ENCODE data around the gene TNFRSF18. TPM values are rescaled to one million over a fixed set of nuclear protein-coding genes. Genes with fewer than 3 reads are reported as not detected.

The TNFRSF18 gene
- total RNA-seq, 2 experiments from 2014 or later: 375 to 387 TPM

DNA sequence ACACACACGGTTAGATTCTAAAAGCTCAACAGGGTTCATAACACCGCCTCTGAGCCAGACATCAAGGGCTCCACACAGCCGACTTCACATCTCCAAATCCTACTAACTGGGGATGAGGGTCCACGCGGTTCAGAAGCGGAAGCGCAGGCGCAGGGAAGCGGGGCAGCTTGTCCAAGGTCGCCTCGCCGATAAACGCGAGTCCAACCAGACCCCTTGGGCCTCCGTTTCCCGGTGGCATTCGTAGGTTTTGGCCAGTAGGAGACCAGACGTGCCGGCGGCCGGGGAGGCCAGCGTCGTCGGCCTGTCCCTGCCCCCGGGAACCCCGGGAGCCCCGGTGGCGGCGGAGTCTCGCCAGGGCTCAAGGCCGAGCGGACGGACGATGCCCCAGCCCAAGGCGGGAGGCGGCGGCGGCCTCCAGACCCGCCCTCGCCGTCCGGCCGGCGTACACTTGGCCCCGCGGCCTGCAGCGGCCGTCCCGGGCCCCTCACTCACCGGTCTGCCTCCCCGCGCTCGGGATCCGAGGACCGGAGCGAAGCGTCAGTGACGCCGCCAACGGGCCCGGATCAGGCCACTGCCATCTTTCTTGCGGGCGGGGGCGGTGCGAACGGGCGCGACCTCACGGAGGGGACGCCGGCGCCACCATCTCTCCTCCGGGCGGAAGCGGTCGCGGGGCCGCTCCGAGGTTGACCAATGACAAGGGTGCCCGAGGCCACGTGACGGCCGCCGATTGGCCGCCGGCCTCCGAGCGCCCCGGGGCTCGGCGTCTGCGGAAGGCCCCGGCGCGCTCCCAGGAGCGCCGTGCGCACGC is 25.2 kb upstream of the TNFRSF18 start, which contains the start of gene SDF4:
TSS of gene SDF4 (minus strand) at position 602 of the 808 bp plus-strand sequence. CDS start 3,229 bp downstream, outside the sequence.
- peak; percentile 98 for DNase-seq
- ChIA-PET POLR2A (interaction anchor here (0.6 to 2.8 kb wide), 11 partner anchors 10 to 117 kb away, joined by 3 to 35 read pairs (median 3); partner anchors contain the start of genes TNFRSF18, TNFRSF4 and UBE2J2), CTCF (interaction anchor here (0.6 to 2.3 kb wide), 8 partner anchors 17 to 207 kb away, joined by 3 to 34 read pairs (median 3); partner anchors contain the start of gene UBE2J2)
- Mint-ChIP-seq H3K4me1 (ENCODE audit: low read depth) (peaks cover 33% of the 10 kb centered on the region), H3K27ac (peak within 1 kb of the TSS; percentile 92), H3K27me3 (no peaks in the 10 kb centered on the region), H3K9me3 (peaks cover 2% of the 10 kb centered on the region), H3K4me3 (peak within 1 kb of the TSS; percentile 94), H3K36me3 (peaks cover 39% of the 10 kb centered on the region)
- intact Hi-C loops (cut with micrococcal nuclease): loop anchor here (1.0 to 2.0 kb wide), 4 partner anchors 15 to 115 kb away; partner anchors contain the start of genes C1orf159, PUSL1 and UBE2J2

DNA sequence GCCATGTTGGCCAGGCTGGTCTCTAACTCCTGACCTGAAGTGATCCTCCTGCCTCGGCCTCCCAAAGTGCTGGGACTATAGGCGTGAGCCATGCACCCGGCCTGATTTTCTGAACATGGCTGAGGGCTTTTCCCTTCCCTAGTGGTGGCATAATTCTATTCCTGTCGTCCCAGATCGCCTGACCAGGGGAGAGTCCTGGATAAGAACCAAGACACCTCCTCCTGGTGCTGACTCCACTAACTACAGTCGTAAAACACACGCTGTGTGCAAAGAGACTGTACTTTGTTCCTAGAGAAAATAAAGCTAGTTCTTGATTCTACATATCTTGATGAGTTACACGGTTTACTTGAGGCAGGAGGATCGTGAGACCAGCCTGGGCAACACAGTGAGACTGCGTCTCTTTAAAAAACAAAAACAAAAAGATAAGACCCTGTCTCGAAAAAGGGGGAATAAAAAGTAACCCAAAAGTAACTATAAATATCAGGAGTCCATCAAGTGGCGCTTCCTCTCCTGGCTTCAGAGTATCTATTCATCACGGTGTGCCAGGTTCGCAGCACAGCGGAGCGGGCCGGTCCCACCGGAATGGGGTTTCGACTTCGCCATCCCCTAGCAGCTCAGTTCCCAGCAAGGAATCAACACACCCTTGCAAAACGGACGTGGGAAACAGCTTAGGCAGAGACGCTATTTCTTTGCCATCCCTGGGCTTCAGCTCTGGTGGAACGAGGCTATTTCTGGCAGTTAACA is 24.4 kb upstream of the TNFRSF18 start:
- CTCF ChIA-PET: interaction anchor here (0.6 to 2.3 kb wide), 8 partner anchors 16 to 207 kb away, joined by 3 to 34 read pairs (median 3); partner anchors contain the start of gene UBE2J2
- DNase-seq: peak; percentile 30
- Mint-ChIP-seq H3K4me3 (peak overlapping the region; percentile 94), H3K36me3 (peaks cover 41% of the 10 kb centered on the region), H3K27me3 (no peaks in the 10 kb centered on the region), H3K4me1 (ENCODE audit: low read depth) (peaks cover 37% of the 10 kb centered on the region), H3K9me3 (peaks cover 2% of the 10 kb centered on the region), H3K27ac (peak overlapping the region; percentile 92)
- intact Hi-C loops (cut with micrococcal nuclease): loop anchor here (2.0 kb wide), 1 partner anchor 14 kb away; no protein-coding TSS in a partner anchor
- POLR2A ChIA-PET: interaction anchor here (0.7 to 2.8 kb wide), 11 partner anchors 9 to 109 kb away, joined by 3 to 35 read pairs (median 3); partner anchors contain the start of genes TNFRSF18, TNFRSF4 and UBE2J2

GRCh38 chr1:1229770-1230169 is 23.4 kb upstream of the TNFRSF18 start:
- ChIA-PET POLR2A (interaction anchor here (1.0 to 1.5 kb wide), 2 partner anchors 13 to 23 kb away, joined by 4 to 5 read pairs; no protein-coding TSS in a partner anchor), CTCF (interaction anchor here (1.8 kb wide), 1 partner anchor 108 kb away, joined by 7 read pairs; no protein-coding TSS in a partner anchor)
- intact Hi-C loops (cut with micrococcal nuclease): loop anchor here (2.0 kb wide), 1 partner anchor 13 kb away; no protein-coding TSS in a partner anchor
- Mint-ChIP-seq H3K27me3 (no peaks in the 10 kb centered on the region), H3K27ac (peak overlapping the region; percentile 77), H3K36me3 (peaks cover 46% of the 10 kb centered on the region), H3K4me3 (peak overlapping the region; percentile 94), H3K9me3 (peaks cover 2% of the 10 kb centered on the region), H3K4me1 (ENCODE audit: low read depth) (peaks cover 42% of the 10 kb centered on the region)
- DNase-seq: no peak

GRCh38 chr1:1228596-1229321 is 22.4 kb upstream of the TNFRSF18 start:
- Mint-ChIP-seq H3K27ac (no peak overlapping the region), H3K4me3 (no peak overlapping the region), H3K36me3 (peaks cover 42% of the 10 kb centered on the region), H3K9me3 (peaks cover 2% of the 10 kb centered on the region), H3K27me3 (no peaks in the 10 kb centered on the region), H3K4me1 (ENCODE audit: low read depth) (peaks cover 32% of the 10 kb centered on the region)
- DNase-seq: no peak
- POLR2A ChIA-PET: interaction anchor here (0.6 to 1.5 kb wide), 2 partner anchors 12 to 81 kb away, joined by 3 to 5 read pairs; no protein-coding TSS in a partner anchor
- intact Hi-C loops (cut with micrococcal nuclease): no loop called here
- CTCF ChIA-PET: interaction anchor here (1.8 kb wide), 1 partner anchor 107 kb away, joined by 7 read pairs; no protein-coding TSS in a partner anchor

DNA sequence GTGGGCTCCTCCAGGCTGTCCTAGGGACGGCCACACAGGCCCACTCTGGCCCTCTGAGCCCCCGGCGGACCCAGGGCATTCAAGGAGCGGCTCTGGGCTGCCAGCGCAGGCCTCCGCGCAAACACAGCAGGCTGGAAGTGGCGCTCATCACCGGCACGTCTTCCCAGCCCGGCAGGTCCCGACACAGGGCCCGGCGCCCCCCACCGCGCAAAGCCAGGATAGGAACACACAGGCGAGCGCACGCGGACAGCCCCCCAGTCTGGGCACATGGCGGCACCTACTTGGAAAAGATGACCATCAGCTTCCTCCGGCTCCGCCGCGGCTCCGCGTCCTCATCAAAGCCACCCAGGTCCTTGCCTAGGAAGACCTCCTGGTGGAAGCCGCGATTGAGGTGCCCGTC is 21.8 kb upstream of the TNFRSF18 start:
- peaks cover 41% of the 10 kb centered on the region for H3K36me3 Mint-ChIP-seq
- no peak for DNase-seq
- H3K4me3 Mint-ChIP-seq: no peak overlapping the region
- intact Hi-C loops (cut with micrococcal nuclease): no loop called here
- H3K27me3 Mint-ChIP-seq: no peaks in the 10 kb centered on the region
- H3K4me1 Mint-ChIP-seq (ENCODE audit: low read depth): peaks cover 27% of the 10 kb centered on the region
- CTCF ChIA-PET: interaction anchor here (1.8 kb wide), 1 partner anchor 106 kb away, joined by 7 read pairs; no protein-coding TSS in a partner anchor
- no peak overlapping the region for H3K27ac Mint-ChIP-seq
- H3K9me3 Mint-ChIP-seq: no peaks in the 10 kb centered on the region
- POLR2A ChIA-PET: no interaction called here

DNA sequence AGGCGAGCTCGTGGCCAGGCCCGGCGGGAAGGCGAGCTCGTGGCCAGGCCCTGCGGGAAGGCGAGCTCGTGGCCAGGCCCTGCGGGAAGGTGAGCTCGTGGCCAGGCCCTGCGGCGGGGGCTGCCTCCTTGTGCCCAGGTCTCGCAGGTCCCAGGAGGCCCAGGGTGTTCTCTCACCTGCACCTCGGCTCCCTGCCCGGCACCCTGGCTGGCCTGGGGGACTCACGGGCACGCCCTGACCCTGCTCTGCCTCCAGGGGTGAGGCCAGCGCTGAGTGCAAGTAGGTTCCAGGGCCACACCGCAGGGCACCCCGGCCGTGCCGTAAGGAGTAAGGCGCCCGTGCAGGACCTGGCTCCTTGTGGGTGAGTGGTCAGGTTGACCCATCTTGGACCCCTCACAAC is 21.0 kb upstream of the TNFRSF18 start:
- H3K27ac Mint-ChIP-seq: no peak overlapping the region
- CTCF ChIA-PET: interaction anchor here (0.8 to 2.4 kb wide), 2 partner anchors 105 to 194 kb away, joined by 3 to 8 read pairs; no protein-coding TSS in a partner anchor
- peaks cover 48% of the 10 kb centered on the region for H3K36me3 Mint-ChIP-seq
- intact Hi-C loops (cut with micrococcal nuclease): no loop called here
- H3K9me3 Mint-ChIP-seq: no peaks in the 10 kb centered on the region
- H3K4me1 Mint-ChIP-seq (ENCODE audit: low read depth): peaks cover 29% of the 10 kb centered on the region
- H3K27me3 Mint-ChIP-seq: no peaks in the 10 kb centered on the region
- POLR2A ChIA-PET: interaction anchor here (1.3 kb wide), 1 partner anchor 12 kb away, joined by 3 read pairs; no protein-coding TSS in a partner anchor
- H3K4me3 Mint-ChIP-seq: no peak overlapping the region
- no peak for DNase-seq

DNA sequence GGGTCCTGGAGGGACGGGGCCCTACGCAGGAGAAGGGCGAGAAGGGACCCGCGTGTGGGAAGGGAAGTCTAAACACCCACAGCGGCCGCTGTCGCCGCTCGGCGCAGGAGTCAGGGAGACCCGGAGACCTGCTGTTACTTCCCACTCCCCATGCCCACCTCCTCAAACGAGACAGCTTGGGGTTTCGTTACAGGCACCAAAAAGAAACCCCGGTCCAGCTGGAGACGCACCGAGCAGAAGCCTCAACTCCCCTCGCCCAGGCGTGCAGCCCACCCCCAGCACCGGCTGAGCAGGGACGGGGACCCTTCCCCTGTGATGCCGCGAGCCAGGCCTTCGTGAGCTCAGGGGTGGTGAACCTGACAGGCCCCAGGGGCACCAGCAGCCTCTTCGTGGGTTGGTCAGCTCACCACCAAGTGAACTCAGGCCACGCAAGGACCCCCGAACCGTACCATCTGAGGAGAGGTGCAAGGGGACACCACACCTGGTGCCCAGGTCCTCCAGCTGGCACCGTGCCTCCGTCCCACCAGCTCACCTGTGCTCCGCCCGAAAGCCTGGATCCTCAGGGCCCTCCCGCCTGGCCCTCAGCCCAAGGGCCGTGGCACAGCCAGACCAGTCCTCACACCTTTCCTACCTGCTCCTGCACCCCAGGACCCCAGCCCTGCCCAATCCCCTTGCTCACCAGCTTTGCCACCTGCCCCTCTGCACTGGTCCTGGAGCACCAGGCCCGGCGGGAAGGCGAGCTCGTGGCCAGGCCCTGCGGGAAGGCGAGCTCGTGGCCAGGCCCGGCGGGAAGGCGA is 20.4 kb upstream of the TNFRSF18 start:
- Mint-ChIP-seq H3K4me1 (ENCODE audit: low read depth) (peaks cover 30% of the 10 kb centered on the region), H3K27me3 (no peaks in the 10 kb centered on the region), H3K36me3 (peaks cover 51% of the 10 kb centered on the region), H3K4me3 (no peak overlapping the region), H3K9me3 (no peaks in the 10 kb centered on the region), H3K27ac (no peak overlapping the region)
- no peak for DNase-seq
- ChIA-PET POLR2A (interaction anchor here (1.3 kb wide), 1 partner anchor 11 kb away, joined by 3 read pairs; no protein-coding TSS in a partner anchor), CTCF (interaction anchor here (0.8 to 2.4 kb wide), 2 partner anchors 105 to 194 kb away, joined by 3 to 8 read pairs; no protein-coding TSS in a partner anchor)
- intact Hi-C loops (cut with micrococcal nuclease): no loop called here

- intact Hi-C loops (cut with micrococcal nuclease): no loop called here
These were observed 19.5 kb upstream of the TNFRSF18 start for GRCh38 chr1:1225913-1226312.

DNA sequence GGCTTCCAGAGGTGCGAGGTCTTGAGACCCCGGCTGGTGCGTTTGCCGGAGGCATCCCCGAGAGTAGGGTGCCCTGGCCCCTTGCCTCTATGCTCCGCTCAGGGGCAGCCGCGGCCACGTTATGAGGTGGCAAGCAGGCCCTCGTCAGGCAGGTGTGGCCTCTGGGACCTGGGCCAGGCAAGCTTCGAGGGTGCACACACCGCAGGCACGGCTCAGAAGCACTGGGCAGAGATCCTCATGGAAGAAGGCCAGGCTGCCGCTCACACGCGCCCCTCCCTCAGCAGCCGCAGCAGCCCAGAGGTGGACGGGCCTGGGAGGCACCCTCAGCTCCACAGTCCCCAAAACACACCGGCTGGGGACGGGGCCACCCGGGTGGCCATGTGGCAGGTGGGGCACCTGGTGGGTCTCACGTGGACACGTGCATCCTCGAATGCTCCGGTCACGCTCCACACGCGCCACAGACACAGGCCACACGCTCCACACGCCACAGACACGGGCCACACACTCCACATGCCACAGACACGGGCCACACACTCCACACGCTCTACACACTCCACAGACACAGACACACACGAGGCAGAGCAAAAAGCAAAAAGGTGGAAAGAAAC is 18.9 kb upstream of the TNFRSF18 start:
- Mint-ChIP-seq H3K4me1 (ENCODE audit: low read depth) (peaks cover 35% of the 10 kb centered on the region), H3K27ac (peak overlapping the region; percentile 0), H3K9me3 (no peaks in the 10 kb centered on the region), H3K27me3 (no peaks in the 10 kb centered on the region), H3K36me3 (peaks cover 54% of the 10 kb centered on the region), H3K4me3 (no peak overlapping the region)
- no peak for DNase-seq
- CTCF ChIA-PET: interaction anchor here (2.4 kb wide), 1 partner anchor 103 kb away, joined by 8 read pairs; no protein-coding TSS in a partner anchor
- intact Hi-C loops (cut with micrococcal nuclease): no loop called here
- POLR2A ChIA-PET: no interaction called here

More at GRCh38 chr1:1225913-1226312, 19.5 kb upstream of the TNFRSF18 start:
- Mint-ChIP-seq H3K9me3 (no peaks in the 10 kb centered on the region), H3K36me3 (peaks cover 52% of the 10 kb centered on the region), H3K4me3 (no peak overlapping the region), H3K27ac (peak overlapping the region; percentile 0), H3K4me1 (ENCODE audit: low read depth) (peaks cover 34% of the 10 kb centered on the region), H3K27me3 (no peaks in the 10 kb centered on the region)
- CTCF ChIA-PET: interaction anchor here (2.4 kb wide), 1 partner anchor 104 kb away, joined by 8 read pairs; no protein-coding TSS in a partner anchor
- POLR2A ChIA-PET: interaction anchor here (1.3 kb wide), 1 partner anchor 10 kb away, joined by 3 read pairs; no protein-coding TSS in a partner anchor
- DNase-seq: no peak

DNA sequence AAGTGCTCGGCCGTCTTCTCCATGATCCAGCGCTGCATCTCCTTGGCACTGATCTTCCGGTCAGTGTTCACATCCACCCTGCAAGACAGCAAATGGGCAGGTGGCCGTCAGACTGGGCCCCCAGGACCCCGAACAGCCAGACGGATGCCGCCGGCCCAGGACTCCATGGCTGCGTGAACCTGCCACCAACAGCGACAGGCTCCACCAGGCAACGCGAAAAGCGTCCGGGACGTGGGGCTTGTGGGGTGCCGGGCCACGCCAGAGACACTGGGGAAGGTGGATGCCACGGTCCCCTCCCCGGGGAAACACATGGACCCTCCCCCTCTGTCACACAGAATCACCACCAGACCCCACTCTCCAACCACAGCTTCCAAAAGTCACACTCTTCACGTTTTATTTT is 17.5 kb upstream of the TNFRSF18 start:
- intact Hi-C loops (cut with micrococcal nuclease): no loop called here
- H3K36me3 Mint-ChIP-seq: peaks cover 58% of the 10 kb centered on the region

More for the DNA sequence above, 17.5 kb upstream of the TNFRSF18 start:
- H3K27ac Mint-ChIP-seq: no peak overlapping the region
- peaks cover 40% of the 10 kb centered on the region for H3K4me1 Mint-ChIP-seq (ENCODE audit: low read depth)
- no peaks in the 10 kb centered on the region for H3K27me3 Mint-ChIP-seq
- H3K9me3 Mint-ChIP-seq: no peaks in the 10 kb centered on the region
- DNase-seq: no peak
- POLR2A ChIA-PET: no interaction called here
- H3K4me3 Mint-ChIP-seq: no peak overlapping the region
- CTCF ChIA-PET: interaction anchor here (1.2 kb wide), 1 partner anchor 101 kb away, joined by 3 read pairs; no protein-coding TSS in a partner anchor

Measured in activated CD4-positive, alpha-beta memory T cell treated with anti-CD3 and anti-CD28 coated beads for 36 hours (primary cell).